ENCODE data around the gene PPM1E. TPM values are rescaled to one million over a fixed set of nuclear protein-coding genes. Genes with fewer than 3 reads are reported as not detected.

Gene PPM1E
- total RNA-seq, 6 experiments from 2014 or later, result 0.61 to 1.3 (median 0.97) TPM

- no peaks in the 10 kb centered on the region for H3K9me3 ChIP-seq
- no peaks in the 10 kb centered on the region for H3K36me3 ChIP-seq
- ATAC-seq, result no peak
- TF ChIP-seq CTCF (IDR thresholded peaks at IDR 0.05) (no peak), POLR2A (IDR thresholded peaks at IDR 0.05) (no peak)
- no peaks in the 10 kb centered on the region for H3K27me3 ChIP-seq
- H3K4me3 ChIP-seq, result no peak overlapping the region
- no peaks in the 10 kb centered on the region for H3K4me1 ChIP-seq
- intact Hi-C loops (cut with DNase I), result no loop called here
- DNase-seq, result no peak
- 86% methylated on average over 1 of the region's 1 CpG for WGBS (ENCODE audit: insufficient coverage, low coverage, low lambda C conversion rate, missing lambda C conversion rate)
- H3K27ac ChIP-seq, result no peak overlapping the region
Observed at GRCh38 chr17:58886514-58886913, 130.9 kb downstream of the PPM1E start.

DNA sequence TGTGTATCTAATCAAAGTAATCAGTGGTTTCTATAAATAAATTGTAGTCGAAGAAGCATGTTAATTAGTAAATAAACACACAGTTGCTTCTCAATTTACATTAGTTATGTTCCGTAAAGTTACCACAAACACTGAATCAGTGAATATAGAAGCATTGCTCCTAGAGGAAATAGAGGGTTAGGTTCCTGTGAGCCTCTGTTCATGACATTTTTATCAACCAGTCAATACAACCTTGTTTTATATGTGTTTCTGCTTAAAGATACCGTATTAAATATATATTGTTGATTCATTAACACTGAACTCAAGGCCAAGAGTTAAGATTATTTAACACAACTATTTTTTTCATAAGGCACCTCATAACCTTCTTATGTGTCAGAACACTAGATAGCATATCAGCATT lies 134.3 kb downstream of the PPM1E start:
- H3K9me3 ChIP-seq, result no peaks in the 10 kb centered on the region
- WGBS (ENCODE audit: insufficient coverage, low coverage, low lambda C conversion rate, missing lambda C conversion rate), result 82% methylated on average over 3 of the region's 3 CpGs
- no peaks in the 10 kb centered on the region for H3K36me3 ChIP-seq
- no peaks in the 10 kb centered on the region for H3K27me3 ChIP-seq
- no peaks in the 10 kb centered on the region for H3K4me1 ChIP-seq
- H3K4me3 ChIP-seq, result no peak overlapping the region
- no peak overlapping the region for H3K27ac ChIP-seq
- intact Hi-C loops (cut with DNase I), result no loop called here
- TF ChIP-seq CTCF (IDR thresholded peaks at IDR 0.05), result no peak
- TF ChIP-seq POLR2A (IDR thresholded peaks at IDR 0.05), result no peak
- no peak for ATAC-seq
- no peak for DNase-seq

- ATAC-seq, result peak in 2 of 4 donors; percentile 35 to 40
- TF ChIP-seq POLR2A (IDR thresholded peaks at IDR 0.05), result no peak
- no peak for TF ChIP-seq CTCF (IDR thresholded peaks at IDR 0.05)
Observed at GRCh38 chr17:58899191-58899590, 143.5 kb downstream of the PPM1E start.

DNA sequence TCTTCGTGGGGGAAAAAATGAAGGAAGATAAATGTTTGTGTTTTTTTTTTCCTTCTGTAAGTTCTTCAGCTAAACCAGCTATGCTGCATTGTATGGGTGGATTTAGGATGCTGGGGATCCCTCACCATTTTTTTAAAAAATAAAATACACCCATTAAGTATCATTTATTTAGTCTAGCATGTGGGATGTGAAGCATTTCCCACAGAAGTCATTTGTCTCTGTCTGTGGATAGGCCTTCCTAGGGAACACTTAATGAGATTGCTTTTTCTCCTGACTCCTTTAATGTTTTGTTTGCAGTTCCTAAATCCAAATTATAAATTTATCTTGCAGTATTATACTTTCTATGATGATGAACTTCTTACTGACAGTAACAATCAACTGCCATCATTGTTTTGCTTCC lies 146.7 kb downstream of the PPM1E start:
- H3K4me3 ChIP-seq, result no peak overlapping the region
- ATAC-seq, result no peak
- no peak for DNase-seq
- H3K27ac ChIP-seq, result no peak overlapping the region
- no peaks in the 10 kb centered on the region for H3K4me1 ChIP-seq
- TF ChIP-seq CTCF (IDR thresholded peaks at IDR 0.05) (no peak), POLR2A (IDR thresholded peaks at IDR 0.05) (no peak)
- H3K27me3 ChIP-seq, result no peaks in the 10 kb centered on the region
- 92% methylated on average over 1 of the region's 1 CpG for WGBS (ENCODE audit: insufficient coverage, low coverage, low lambda C conversion rate, missing lambda C conversion rate)
- no peaks in the 10 kb centered on the region for H3K9me3 ChIP-seq
- intact Hi-C loops (cut with DNase I), result no loop called here
- H3K36me3 ChIP-seq, result no peaks in the 10 kb centered on the region

More at GRCh38 chr17:58899191-58899590, 143.5 kb downstream of the PPM1E start:
- Histone ChIP-seq H3K36me3 (no peaks in the 10 kb centered on the region), H3K9me3 (no peaks in the 10 kb centered on the region), H3K27ac (no peak overlapping the region), H3K4me3 (no peak overlapping the region), H3K27me3 (no peaks in the 10 kb centered on the region), H3K4me1 (no peaks in the 10 kb centered on the region)
- DNase-seq, result no peak
- intact Hi-C loops (cut with DNase I), result no loop called here
- WGBS (ENCODE audit: insufficient coverage, low coverage, low lambda C conversion rate, missing lambda C conversion rate), result 51% methylated on average over 4 of the region's 5 CpGs

Measured in right lobe of liver (tissue), 6 donors.